Lower leg skin (tissue), 3 donors: ENCODE results near the gene CRELD2.

Experiments used
- POLR2A ChIP-seq, 2 donors: fragments of 450-650 bp; IDR thresholded peaks; one replicate each; pipeline ENCODE4 v1.6.1; 2016 to 2017; ENCODE audit warnings: antibody characterized with exemption in 2 of 2, mild to moderate bottlenecking in 1 of 2, moderate library complexity in 1 of 2
- TF ChIP-seq, protein P1 (sequence below), 3 donors: fragments of 450-650 bp; IDR thresholded peaks; one replicate each; pipeline ENCODE4 v1.5.1; 2016; ENCODE audit warnings: antibody characterized with exemption in 3 of 3, mild to moderate bottlenecking in 3 of 3, moderate library complexity in 2 of 3

DNA sequence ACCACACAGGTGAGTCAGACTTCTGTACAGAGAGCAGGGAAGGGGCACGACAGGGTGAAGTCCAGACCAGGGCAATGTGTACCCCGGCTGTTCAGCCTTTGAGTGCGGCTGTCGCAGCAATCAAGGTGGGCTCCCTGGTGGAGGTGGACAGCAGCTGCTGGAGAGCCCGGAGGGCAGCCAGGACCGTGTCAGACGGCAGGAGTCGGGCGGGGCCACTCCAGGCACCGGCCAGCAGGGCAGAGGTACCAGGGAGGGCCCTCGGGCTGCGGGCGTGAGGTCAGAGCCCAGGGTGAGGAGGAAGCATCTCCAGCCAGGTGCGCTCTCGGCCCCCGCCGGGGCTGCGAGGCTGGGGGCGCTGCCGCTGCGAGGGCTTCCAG lies 41.3 kb downstream of the CRELD2 start:
- TF ChIP-seq, protein P1, sequence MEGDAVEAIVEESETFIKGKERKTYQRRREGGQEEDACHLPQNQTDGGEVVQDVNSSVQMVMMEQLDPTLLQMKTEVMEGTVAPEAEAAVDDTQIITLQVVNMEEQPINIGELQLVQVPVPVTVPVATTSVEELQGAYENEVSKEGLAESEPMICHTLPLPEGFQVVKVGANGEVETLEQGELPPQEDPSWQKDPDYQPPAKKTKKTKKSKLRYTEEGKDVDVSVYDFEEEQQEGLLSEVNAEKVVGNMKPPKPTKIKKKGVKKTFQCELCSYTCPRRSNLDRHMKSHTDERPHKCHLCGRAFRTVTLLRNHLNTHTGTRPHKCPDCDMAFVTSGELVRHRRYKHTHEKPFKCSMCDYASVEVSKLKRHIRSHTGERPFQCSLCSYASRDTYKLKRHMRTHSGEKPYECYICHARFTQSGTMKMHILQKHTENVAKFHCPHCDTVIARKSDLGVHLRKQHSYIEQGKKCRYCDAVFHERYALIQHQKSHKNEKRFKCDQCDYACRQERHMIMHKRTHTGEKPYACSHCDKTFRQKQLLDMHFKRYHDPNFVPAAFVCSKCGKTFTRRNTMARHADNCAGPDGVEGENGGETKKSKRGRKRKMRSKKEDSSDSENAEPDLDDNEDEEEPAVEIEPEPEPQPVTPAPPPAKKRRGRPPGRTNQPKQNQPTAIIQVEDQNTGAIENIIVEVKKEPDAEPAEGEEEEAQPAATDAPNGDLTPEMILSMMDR (IDR thresholded peaks at IDR 0.05), result no peak
- TF ChIP-seq POLR2A (IDR thresholded peaks at IDR 0.05), result no peak
